Skeletal muscle satellite cell (primary cell): ENCODE measurements around the gene SLC39A11.

Source experiments
- H3K27me3 ChIP-seq: 2 replicates; pipeline ENCODE4 v1.7.0; 2013; ENCODE audit warnings: low read length; ENCODE audit not compliant: control insufficient read depth, insufficient read depth
- H3K36me3 ChIP-seq: 2 replicates; pipeline ENCODE4 v1.7.0; 2013; ENCODE audit warnings: mild to moderate bottlenecking, control low read depth, low read length; ENCODE audit not compliant: insufficient read depth
- H3K4me1 ChIP-seq: 2 replicates; pipeline ENCODE4 v1.7.0; 2013; ENCODE audit warnings: low read length; ENCODE audit not compliant: control insufficient read depth, insufficient read depth
- H3K4me2 ChIP-seq: 2 replicates; pipeline ENCODE4 v1.7.0; 2013; ENCODE audit warnings: mild to moderate bottlenecking, low read length
- H3K4me3 ChIP-seq: 2 replicates; pipeline ENCODE4 v1.7.0; 2013; ENCODE audit warnings: low read length
- H3K9ac ChIP-seq: 2 replicates; pipeline ENCODE4 v1.7.0; 2013; ENCODE audit warnings: mild to moderate bottlenecking, low read depth, low read length, moderate library complexity
- H3K9me3 ChIP-seq: replicated peaks from 2 replicates; pipeline ENCODE4 v1.7.0; 2013; ENCODE audit warnings: mild to moderate bottlenecking, control low read depth, low read length

SLC39A11 gene

GRCh38 chr17:72693151-72693878, 399.2 kb downstream of the SLC39A11 start:
- H3K4me1 ChIP-seq = peaks cover 24% of the 10 kb centered on the region
- no peaks in the 10 kb centered on the region for H3K9me3 ChIP-seq
- H3K4me2 ChIP-seq = no peak overlapping the region
- no peak overlapping the region for H3K9ac ChIP-seq
- H3K27me3 ChIP-seq = no peaks in the 10 kb centered on the region
- no peaks in the 10 kb centered on the region for H3K36me3 ChIP-seq
- no peak overlapping the region for H3K4me3 ChIP-seq

DNA sequence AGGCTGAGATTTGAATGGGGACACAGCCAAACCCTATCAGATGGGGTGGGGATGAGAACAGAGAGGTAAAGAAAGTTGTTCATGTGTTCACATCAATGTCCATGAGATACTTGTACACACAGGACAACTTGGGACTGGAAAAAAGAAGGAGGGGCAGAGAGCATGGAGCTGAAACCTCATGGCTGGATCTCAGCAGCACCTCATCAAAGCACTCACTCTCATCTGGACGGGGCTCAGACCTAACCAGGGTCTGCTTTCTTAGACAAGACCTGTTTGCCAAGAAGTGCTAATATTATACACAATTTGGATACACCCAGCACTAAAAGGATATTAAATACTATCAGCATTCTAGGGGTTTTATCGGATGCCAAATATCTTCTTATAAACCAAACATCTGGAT, 399.8 kb downstream of the SLC39A11 start:
- H3K9me3 ChIP-seq = no peaks in the 10 kb centered on the region
- no peaks in the 10 kb centered on the region for H3K36me3 ChIP-seq

GRCh38 chr17:72691586-72691985, 400.9 kb downstream of the SLC39A11 start:
- Histone ChIP-seq H3K4me2 (peak overlapping the region; percentile 46), H3K4me1 (peaks cover 22% of the 10 kb centered on the region), H3K27me3 (no peaks in the 10 kb centered on the region), H3K4me3 (no peak overlapping the region), H3K9ac (peak overlapping the region; percentile 7), H3K36me3 (no peaks in the 10 kb centered on the region), H3K9me3 (no peaks in the 10 kb centered on the region)

More for the DNA sequence above, 399.8 kb downstream of the SLC39A11 start:
- Histone ChIP-seq H3K4me3 (no peak overlapping the region), H3K4me2 (no peak overlapping the region), H3K9ac (no peak overlapping the region), H3K27me3 (no peaks in the 10 kb centered on the region), H3K4me1 (peaks cover 24% of the 10 kb centered on the region)

DNA sequence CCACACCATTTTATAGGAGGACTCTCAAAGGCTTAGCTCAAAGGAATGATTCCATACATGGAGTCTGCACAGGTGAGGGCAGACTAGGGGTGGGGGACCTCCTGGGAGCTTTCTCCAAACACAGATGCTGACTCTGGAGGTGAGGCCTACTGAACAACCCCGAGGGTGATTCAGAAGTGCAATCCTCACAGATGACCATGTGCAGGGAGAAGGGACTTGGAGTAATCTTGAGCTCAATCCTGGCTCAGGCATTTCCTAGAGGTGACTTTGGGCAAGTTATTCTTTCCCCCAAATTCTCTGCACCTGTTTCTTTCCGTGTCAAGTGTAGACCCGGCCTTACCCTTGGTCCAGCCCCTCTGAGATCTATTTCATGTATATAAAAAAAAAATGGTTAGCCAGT, 401.5 kb downstream of the SLC39A11 start:
- no peak overlapping the region for H3K9ac ChIP-seq
- no peaks in the 10 kb centered on the region for H3K27me3 ChIP-seq
- no peaks in the 10 kb centered on the region for H3K9me3 ChIP-seq
- no peak overlapping the region for H3K4me2 ChIP-seq
- peaks cover 22% of the 10 kb centered on the region for H3K4me1 ChIP-seq
- H3K36me3 ChIP-seq = no peaks in the 10 kb centered on the region
- no peak overlapping the region for H3K4me3 ChIP-seq

DNA sequence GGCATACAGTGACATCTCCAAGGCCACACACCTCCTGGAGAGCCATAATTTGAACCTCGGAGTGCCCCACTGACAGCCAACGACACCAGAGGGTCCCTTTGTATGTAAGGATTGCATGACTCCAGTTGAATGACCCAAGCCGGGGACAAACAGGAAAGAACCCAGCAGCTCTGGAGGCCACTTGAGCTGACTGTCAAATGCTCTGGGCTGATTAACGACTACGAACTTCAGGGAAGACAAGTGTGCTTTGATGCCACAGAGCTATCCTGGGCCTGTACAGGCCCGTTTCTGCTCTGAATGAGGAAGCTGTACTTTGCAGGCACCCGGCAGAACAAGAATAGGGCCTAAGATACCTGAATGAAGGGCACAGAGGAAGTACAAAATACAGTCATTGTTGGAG, 404.6 kb downstream of the SLC39A11 start:
- Histone ChIP-seq H3K4me2 (no peak overlapping the region), H3K9ac (no peak overlapping the region), H3K27me3 (no peaks in the 10 kb centered on the region), H3K4me1 (peaks cover 37% of the 10 kb centered on the region), H3K4me3 (no peak overlapping the region), H3K36me3 (no peaks in the 10 kb centered on the region), H3K9me3 (no peaks in the 10 kb centered on the region)

DNA sequence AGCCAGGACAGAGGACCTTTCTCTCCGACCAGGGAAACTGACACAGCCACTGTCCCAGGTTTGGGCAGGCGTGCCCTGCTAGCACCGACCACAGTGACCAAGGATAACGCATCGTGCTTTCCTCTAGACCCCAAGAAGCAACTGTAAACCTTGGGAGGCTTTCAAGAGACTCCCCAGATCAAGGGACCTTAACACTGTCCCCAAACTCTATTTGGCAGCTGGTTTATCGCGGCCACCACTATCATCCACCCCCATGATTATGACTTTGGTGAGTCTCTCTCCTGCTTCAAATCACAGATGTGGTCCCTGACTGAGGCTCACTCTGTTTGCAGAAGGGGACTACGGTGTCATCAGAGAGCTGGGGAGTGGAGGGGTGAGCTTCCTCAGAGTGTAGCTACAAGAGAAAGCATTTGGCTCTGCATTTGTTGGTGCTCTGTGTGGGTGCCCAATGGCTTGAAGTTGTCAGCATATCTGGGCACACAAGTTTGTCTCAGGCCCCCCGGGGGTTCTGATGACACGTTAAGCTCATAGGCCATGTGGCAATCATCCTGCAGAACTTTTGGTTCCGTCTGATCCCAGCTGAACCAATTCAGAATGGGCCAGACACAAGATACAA, 408.0 kb downstream of the SLC39A11 start:
- Histone ChIP-seq H3K9ac (no peak overlapping the region), H3K36me3 (no peaks in the 10 kb centered on the region), H3K9me3 (no peaks in the 10 kb centered on the region), H3K4me3 (no peak overlapping the region), H3K4me1 (peaks cover 43% of the 10 kb centered on the region), H3K27me3 (no peaks in the 10 kb centered on the region), H3K4me2 (peak overlapping the region; percentile 61)

GRCh38 chr17:72683506-72684404, 408.7 kb downstream of the SLC39A11 start:
- Histone ChIP-seq H3K9ac (peak overlapping the region; percentile 36), H3K4me1 (peaks cover 45% of the 10 kb centered on the region), H3K27me3 (no peaks in the 10 kb centered on the region), H3K4me3 (no peak overlapping the region), H3K36me3 (no peaks in the 10 kb centered on the region), H3K9me3 (no peaks in the 10 kb centered on the region), H3K4me2 (peak overlapping the region; percentile 61)

DNA sequence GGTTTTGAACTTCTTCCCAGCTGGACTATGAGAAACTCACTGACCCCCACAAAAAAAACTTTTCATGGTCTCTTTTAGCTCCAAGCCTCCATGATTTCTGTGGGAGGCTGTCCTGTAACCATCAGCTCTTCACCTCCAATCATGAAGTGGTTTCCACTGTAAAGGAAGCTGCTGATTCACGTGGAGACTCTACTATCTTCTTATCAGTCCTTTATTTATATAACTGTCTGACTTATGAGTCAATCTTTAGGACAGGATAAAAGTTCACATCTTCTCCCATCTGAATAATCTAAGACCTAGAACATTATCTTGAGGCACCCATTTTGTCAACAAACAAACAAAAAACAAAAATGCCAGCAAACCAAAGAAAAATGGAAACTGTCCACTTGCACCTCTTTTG, 409.9 kb downstream of the SLC39A11 start:
- no peaks in the 10 kb centered on the region for H3K27me3 ChIP-seq
- no peak overlapping the region for H3K4me2 ChIP-seq
- no peak overlapping the region for H3K9ac ChIP-seq
- H3K4me3 ChIP-seq = no peak overlapping the region
- peaks cover 53% of the 10 kb centered on the region for H3K4me1 ChIP-seq
- H3K9me3 ChIP-seq = no peaks in the 10 kb centered on the region
- no peaks in the 10 kb centered on the region for H3K36me3 ChIP-seq

- Histone ChIP-seq H3K4me2 (no peak overlapping the region), H3K9ac (no peak overlapping the region), H3K27me3 (no peaks in the 10 kb centered on the region), H3K4me1 (peaks cover 53% of the 10 kb centered on the region), H3K36me3 (no peaks in the 10 kb centered on the region), H3K4me3 (no peak overlapping the region), H3K9me3 (no peaks in the 10 kb centered on the region)
These were observed 410.6 kb downstream of the SLC39A11 start for GRCh38 chr17:72681844-72682243.

DNA sequence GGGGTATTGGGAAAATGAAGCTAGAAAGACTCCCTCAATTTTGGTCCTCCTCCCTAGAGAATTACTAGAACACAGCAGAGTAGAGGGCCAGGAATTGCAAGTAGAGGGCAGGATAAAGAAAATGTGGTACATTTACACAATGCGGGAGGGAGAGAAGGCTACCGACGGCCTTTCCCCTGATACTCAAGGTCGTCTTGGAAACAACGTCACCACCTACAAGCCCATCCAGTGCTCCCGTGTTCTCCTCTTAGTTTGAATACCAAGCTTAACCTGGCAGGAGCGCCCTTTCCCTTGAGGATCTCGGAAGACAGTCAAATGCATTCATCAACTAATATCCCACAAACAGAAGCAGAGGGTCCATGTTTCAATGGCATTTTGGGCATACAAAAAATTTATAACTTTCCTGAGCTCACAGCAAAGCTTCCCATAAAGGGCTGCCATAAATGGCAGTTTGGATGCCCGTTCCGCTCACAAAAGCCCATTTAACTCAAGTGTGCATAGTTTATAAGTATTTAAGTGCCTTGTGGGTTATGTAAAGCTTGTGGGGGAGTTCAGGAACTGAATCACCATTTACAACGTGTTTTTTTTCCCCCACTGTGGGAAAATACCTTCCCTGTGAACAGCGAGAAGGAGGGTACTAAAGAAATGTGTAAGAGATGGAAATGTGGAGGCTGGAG, 414.6 kb downstream of the SLC39A11 start:
- Histone ChIP-seq H3K36me3 (no peaks in the 10 kb centered on the region), H3K4me2 (no peak overlapping the region), H3K9me3 (no peaks in the 10 kb centered on the region), H3K27me3 (no peaks in the 10 kb centered on the region), H3K4me1 (peaks cover 33% of the 10 kb centered on the region), H3K4me3 (no peak overlapping the region), H3K9ac (no peak overlapping the region)

DNA sequence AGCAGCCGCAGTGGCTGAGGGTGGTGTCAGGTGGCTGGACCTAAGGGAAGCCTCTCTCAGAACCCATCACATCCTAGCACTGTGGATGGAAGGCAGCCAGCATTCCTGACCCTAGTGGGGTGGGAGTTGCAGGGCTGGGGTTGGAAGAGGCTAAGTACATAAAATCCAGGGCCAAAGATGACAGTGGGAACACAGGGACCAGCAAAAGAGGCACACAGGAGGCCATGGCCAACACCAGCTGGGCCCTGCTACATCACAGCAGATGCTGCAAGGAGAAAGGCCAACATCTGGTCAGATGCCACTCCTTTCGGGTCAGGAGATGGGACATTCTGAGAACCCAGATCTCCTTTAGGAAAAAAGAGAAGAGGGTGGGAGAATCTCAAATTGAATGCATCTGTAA, 415.4 kb downstream of the SLC39A11 start:
- H3K4me1 ChIP-seq = peaks cover 26% of the 10 kb centered on the region
- no peaks in the 10 kb centered on the region for H3K9me3 ChIP-seq
- no peaks in the 10 kb centered on the region for H3K36me3 ChIP-seq
- H3K27me3 ChIP-seq = no peaks in the 10 kb centered on the region
- H3K4me2 ChIP-seq = no peak overlapping the region
- no peak overlapping the region for H3K4me3 ChIP-seq
- no peak overlapping the region for H3K9ac ChIP-seq
